HepG2 (cell line): ENCODE results near the gene FBXW4. TPM values are rescaled to one million over a fixed set of nuclear protein-coding genes. Genes with fewer than 3 reads are reported as not detected.

ENCODE experiments used
- ATAC-seq: fragments of 200-7000 bp; cut with Tn5 transposase; 3 replicates; pipeline ENCODE4 v1.9.1; 2020; ENCODE audit warnings: mild to moderate bottlenecking, moderate library complexity
- BruUV-seq: library from RNA; stranded (reverse); fragments of 400-500 nt; replicated peaks from 2 replicates; lab custom pipeline; 2021; lab: Mats Ljungman, UMichigan
- CTCF ChIA-PET: fragments of 300-600 bp; formaldehyde crosslinking; extraction: SDS; loops from one replicate; lab custom pipeline; 2021; ENCODE audit warnings: low total read pairs, inconsistent platforms, low intra/inter-chr PET ratio; lab: Yijun Ruan, JAX
- POLR2A ChIA-PET: fragments of 350-600 bp; sonication (Branson Sonifier 250); formaldehyde crosslinking; loops from one replicate; lab custom pipeline; 2020; ENCODE audit warnings: antibody characterized with exemption, inconsistent platforms; lab: Yijun Ruan, JAX
- DNase-seq: peaks from one replicate; pipeline ENCODE4 v3.0.0-alpha.2; 2015; ENCODE audit warnings: low spot score
- FAIRE-seq: peaks from 3 replicates; lab custom pipeline; 2011; peaks lifted over from hg19 to GRCh38; lab: Jason Lieb, UNC
- H2AFZ ChIP-seq: one replicate; pipeline ENCODE4 v1.6.1; 2011; ENCODE audit warnings: low read length, inconsistent platforms
- H3K27ac ChIP-seq: fragments of 300-600 bp; 3 replicates; pipeline ENCODE4 v1.8.0; 2011; ENCODE audit warnings: mixed run types, mild to moderate bottlenecking, mixed read lengths, low read length, inconsistent platforms; ENCODE audit not compliant: insufficient read depth; ENCODE audit errors: extremely low read length
- H3K27me3 ChIP-seq, 2 experiments: fragments of 200-600 bp in 1 of 2; 2 replicates in 1 of 2; 3 replicates in 1 of 2; pipeline versions ENCODE4 v1.6.0 to v1.8.0; 2011; ENCODE audit warnings: low read length in 2 of 2, mild to moderate bottlenecking in 2 of 2, moderate library complexity in 2 of 2, inconsistent platforms in 1 of 2; ENCODE audit not compliant: insufficient read depth in 2 of 2, control insufficient read depth in 1 of 2
- H3K36me3 ChIP-seq, 2 experiments: fragments of 200-600 bp in 1 of 2; replicated peaks in 1 of 2; 2 replicates in 1 of 2; 3 replicates in 1 of 2; pipeline versions ENCODE4 v1.5.1 to v1.8.0; 2011; ENCODE audit warnings: low read length in 2 of 2, inconsistent platforms in 1 of 2; ENCODE audit not compliant: insufficient read depth in 2 of 2, control insufficient read depth in 1 of 2
- H3K4me1 ChIP-seq: 2 replicates; pipeline ENCODE4 v1.5.1; 2012; ENCODE audit warnings: low read length, inconsistent platforms; ENCODE audit not compliant: insufficient read depth
- H3K4me2 ChIP-seq: 2 replicates; pipeline ENCODE4 v1.6.0; 2011; ENCODE audit warnings: low read depth, low read length, inconsistent platforms
- H3K4me3 ChIP-seq, 3 experiments: fragments of 200-600 bp in 1 of 3; sonication (generic), shearing (Covaris generic) in 1 of 3; replicated peaks in 1 of 3; 2 replicates each; pipeline ENCODE4 v1.5.1; 2011 to 2016; ENCODE audit warnings: low read length in 3 of 3, inconsistent platforms in 2 of 3, low read depth in 2 of 3, mild to moderate bottlenecking in 2 of 3, control low read depth in 1 of 3, mixed read lengths in 1 of 3; ENCODE audit not compliant: insufficient read depth in 1 of 3
- H3K79me2 ChIP-seq: one replicate; pipeline ENCODE4 v1.6.1; 2011; ENCODE audit warnings: low read length, inconsistent platforms; ENCODE audit not compliant: insufficient read depth
- H3K9ac ChIP-seq: 2 replicates; pipeline ENCODE4 v1.6.0; 2011; ENCODE audit warnings: mild to moderate bottlenecking, low read depth, low read length, inconsistent platforms; ENCODE audit not compliant: insufficient read depth
- H3K9me3 ChIP-seq: 2 replicates; pipeline ENCODE4 v1.5.1; 2012; ENCODE audit warnings: mild to moderate bottlenecking, low read length
- H4K20me1 ChIP-seq: 2 replicates; pipeline ENCODE4 v1.6.0; 2011; ENCODE audit warnings: inconsistent platforms, mild to moderate bottlenecking, low read length, moderate library complexity; ENCODE audit not compliant: insufficient read depth
- CHD2 ChIP-seq: IDR thresholded peaks from 2 replicates; pipeline ENCODE4 v1.6.1; 2011; ENCODE audit warnings: low read depth, low read length, improper control_type of control experiment
- RFXAP ChIP-seq: sonication (generic); formaldehyde crosslinking; IDR thresholded peaks from 2 replicates; pipeline ENCODE4 v1.4.0; 2020; ENCODE audit warnings: missing genetic modification reagents, borderline replicate concordance
- YEATS4 ChIP-seq: sonication (generic); formaldehyde crosslinking; IDR thresholded peaks from 2 replicates; pipeline ENCODE4 v1.4.0; 2020; ENCODE audit warnings: missing genetic modification reagents, borderline replicate concordance
- ZNF317 ChIP-seq: sonication (generic); formaldehyde crosslinking; IDR thresholded peaks from 2 replicates; pipeline ENCODE4 v1.5.0; 2020; ENCODE audit warnings: mild to moderate bottlenecking, missing genetic modification reagents
- ZNF34 ChIP-seq: sonication (generic); formaldehyde crosslinking; IDR thresholded peaks from 2 replicates; pipeline ENCODE4 v1.4.0; 2020; ENCODE audit warnings: mild to moderate bottlenecking, missing genetic modification reagents, borderline replicate concordance
- ZNF460 ChIP-seq: sonication (generic); formaldehyde crosslinking; IDR thresholded peaks from 2 replicates; pipeline ENCODE4 v1.5.1; 2020; ENCODE audit warnings: missing genetic modification reagents, mild to moderate bottlenecking, borderline replicate concordance
- ZNF616 ChIP-seq: sonication (generic); formaldehyde crosslinking; IDR thresholded peaks from 2 replicates; pipeline ENCODE4 v1.5.0; 2020; ENCODE audit warnings: low read depth, mild to moderate bottlenecking, missing genetic modification reagents
- ZNF850 ChIP-seq: sonication (generic); formaldehyde crosslinking; conservative IDR thresholded peaks from 2 replicates; pipeline ENCODE4 v1.9.0; 2021; ENCODE audit warnings: mild to moderate bottlenecking, missing genetic modification reagents
- WGBS: methylation state at CpG from one replicate; pipeline ENCODE4 v1.1.6; 2017; ENCODE audit warnings: low lambda C conversion rate; 5-methylcytosine and 5-hydroxymethylcytosine counted together
- in situ Hi-C: cut with HindIII; loops from 2 replicates; pipeline ENCODE4 v1.10.0; 2017; ENCODE audit warnings: low pct_unique_long_range_greater_than_20kb; ENCODE audit not compliant: extremely low pct_ligation_motif_present
- intact Hi-C: fragments of 100-400 bp; cut with micrococcal nuclease; formaldehyde crosslinking; loops from one replicate; pipeline ENCODE4 v1.10.0; 2022; ENCODE audit not compliant: unreplicated experiment
- polyA plus RNA-seq, 8 experiments: library from polyadenylated mRNA; depleted of rRNA in 3 of 8; stranded (reverse) in 7 of 8; unstranded in 1 of 8; fragments of >200 nt; fragmentation: Illumina TruSeq in 4 of 8; extraction: Trizol in 4 of 8; gene quantifications; 2 replicates each; pipeline versions ENCODE4 v1.2.1 to v1.2.3, GENCODE V29; 2011 to 2016; ENCODE audit warnings: low read depth in 4 of 8, missing spikeins in 1 of 8, mixed read lengths in 1 of 8; ENCODE audit not compliant: insufficient read depth in 1 of 8
- total RNA-seq, 5 experiments: library from RNA; depleted of rRNA; stranded (reverse); fragments of >200 nt; fragmentation: Illumina TruSeq; extraction: Trizol; gene quantifications; 2 replicates each; pipeline ENCODE4 v1.2.3, GENCODE V29; 2016; ENCODE audit warnings: low read depth in 1 of 5

Gene FBXW4
- total and polyA plus RNA-seq, 2 of the 13 experiments (the other 11 are each of a cell fraction or from before 2014, with no cell fraction given): 23.5 to 33.7 TPM

DNA sequence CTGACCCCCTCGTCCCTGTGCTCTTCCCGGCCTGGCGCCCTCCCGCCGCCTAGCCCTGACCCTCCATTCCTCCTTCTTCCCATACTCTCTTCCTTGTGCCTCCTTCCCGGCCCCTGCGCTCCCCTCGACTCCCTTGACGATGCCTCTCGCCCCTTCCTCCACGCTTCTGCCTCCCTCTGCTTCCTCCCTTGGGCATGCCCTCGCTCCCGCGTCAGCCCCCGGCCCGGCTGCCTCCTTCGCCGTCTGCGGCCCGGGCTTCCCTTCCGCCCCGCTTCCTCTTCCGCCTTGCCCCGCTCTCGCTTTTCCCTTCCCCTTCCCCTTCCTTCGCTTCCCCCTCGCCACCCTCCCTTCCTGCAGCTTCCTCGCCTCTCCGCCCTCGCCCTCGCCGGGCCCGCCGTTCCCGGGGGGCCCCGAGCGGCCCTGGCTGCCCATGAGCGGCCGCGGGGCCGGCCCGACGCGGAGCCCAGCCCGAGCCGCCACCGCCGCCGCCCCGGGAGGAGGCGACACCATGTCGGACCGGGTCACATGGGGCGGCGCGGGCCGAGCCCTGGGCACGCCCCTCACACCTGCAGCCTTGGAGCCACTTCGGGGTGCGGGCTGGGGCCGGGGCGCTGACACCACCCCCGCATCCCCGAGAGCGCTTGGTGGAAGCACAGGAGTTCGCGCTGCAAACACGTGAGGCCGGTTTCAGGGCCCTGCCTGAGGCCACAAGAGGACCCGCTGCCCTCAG, at the start of gene FBXW4 (continued):
- no peak for TF ChIP-seq RFXAP

DNA sequence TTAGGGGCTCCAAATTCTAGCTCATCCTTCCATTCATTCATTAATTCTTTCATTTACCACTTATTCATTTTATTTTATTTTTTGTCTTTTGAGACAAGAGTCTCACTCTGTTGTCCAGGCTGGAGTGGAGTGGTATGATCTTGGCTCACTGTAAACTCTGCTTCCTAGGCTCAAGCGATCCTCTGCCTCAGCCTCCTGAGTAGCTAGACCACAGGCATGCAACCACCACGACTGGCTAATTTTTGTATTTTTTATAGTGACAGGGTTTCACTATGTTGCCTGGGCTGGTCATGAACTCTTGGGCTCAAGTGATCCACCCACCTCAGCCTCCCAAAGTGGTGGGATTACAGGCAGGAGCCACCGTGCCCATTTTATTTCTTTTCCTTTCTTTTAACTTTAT, 49.3 kb upstream of the FBXW4 start:
- DNase-seq (no peak), ATAC-seq (no peak), FAIRE-seq (no peak)
- intact Hi-C loops (no loop called here), in situ Hi-C loops (no loop called here)
- Histone ChIP-seq H4K20me1 (no peaks in the 10 kb centered on the region), H3K4me2 (no peak overlapping the region), H3K4me1 (peaks cover 20% of the 10 kb centered on the region), H2AFZ (no peak overlapping the region), H3K27ac (no peak overlapping the region), H3K79me2 (no peaks in the 10 kb centered on the region), H3K36me3 (no peaks in the 10 kb centered on the region), H3K4me3 (no peak overlapping the region), H3K9me3 (no peaks in the 10 kb centered on the region), H3K27me3 (peaks cover 0 to 7% of the 10 kb centered on the region in 2 experiments; a peak in 1 of 5 replicates), H3K9ac (no peak overlapping the region)
- CTCF ChIA-PET: no interaction called here
- POLR2A ChIA-PET: no interaction called here
- no TSS peak for BruUV-seq
- TF ChIP-seq ZNF460: no peak
- TF ChIP-seq ZNF616: no peak
- no peak for TF ChIP-seq YEATS4 (CRISPR knock-in tag)
- no peak for TF ChIP-seq ZNF34 (CRISPR knock-in tag)
- no peak for TF ChIP-seq ZNF317 (CRISPR knock-in tag)
- TF ChIP-seq CHD2: no peak
- no peak for TF ChIP-seq ZNF850 (CRISPR knock-in tag)
- 65% methylated on average over 3 of the region's 3 CpGs for WGBS
